BLaER1 (cell line): ENCODE data around the gene MAP7.
A peak's percentile ranks its signal among the peaks of the same experiment; 100 is the strongest.

ENCODE experiments used
- H3K27ac ChIP-seq: shearing (Covaris generic); formaldehyde crosslinking; 2 replicates; pipeline ENCODE4 v1.8.1; 2022
- H3K27me3 ChIP-seq: shearing (Covaris generic); formaldehyde crosslinking; 2 replicates; pipeline ENCODE4 v1.8.1; 2022
- H3K36me3 ChIP-seq: shearing (Covaris generic); formaldehyde crosslinking; 2 replicates; pipeline ENCODE4 v1.8.1; 2022
- H3K4me1 ChIP-seq: shearing (Covaris generic); formaldehyde crosslinking; 2 replicates; pipeline ENCODE4 v1.8.1; 2022
- H3K4me2 ChIP-seq: shearing (Covaris generic); formaldehyde crosslinking; 2 replicates; pipeline ENCODE4 v1.8.1; 2022
- H3K4me3 ChIP-seq: shearing (Covaris generic); formaldehyde crosslinking; 2 replicates; pipeline ENCODE4 v1.8.1; 2022
- H3K9ac ChIP-seq: shearing (Covaris generic); formaldehyde crosslinking; 2 replicates; pipeline ENCODE4 v1.8.1; 2022
- H3K9me3 ChIP-seq: shearing (Covaris generic); formaldehyde crosslinking; 2 replicates; pipeline ENCODE4 v1.8.1; 2022
- H4K20me1 ChIP-seq: shearing (Covaris generic); formaldehyde crosslinking; 2 replicates; pipeline ENCODE4 v1.8.1; 2022
- Cebpa-rat ChIP-seq: shearing (Covaris generic); IDR thresholded peaks from 2 replicates; pipeline ENCODE4 v1.8.1; 2022

Gene MAP7

DNA sequence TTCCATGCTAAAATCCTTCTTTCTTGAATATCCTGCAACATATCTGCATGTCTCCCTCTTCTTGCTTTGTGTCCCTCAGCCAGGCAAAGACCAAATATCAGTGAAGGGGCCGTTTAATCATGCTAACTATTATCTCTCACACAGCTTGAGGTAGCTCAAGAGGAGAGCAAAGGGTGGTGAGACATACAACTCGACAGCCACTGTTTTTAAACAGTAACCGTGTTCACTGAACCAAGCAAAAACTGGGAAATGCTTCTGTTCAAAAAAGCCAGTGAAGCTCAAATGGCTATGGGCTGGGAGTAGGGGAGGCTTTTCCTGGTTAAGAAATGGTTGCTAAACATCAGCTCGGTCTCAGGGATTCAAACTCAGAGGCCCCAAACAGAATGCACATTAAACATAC, 83.4 kb downstream of the MAP7 start:
- Histone ChIP-seq H3K36me3 (no peaks in the 10 kb centered on the region), H3K9ac (no peak overlapping the region), H3K4me1 (peaks cover 24% of the 10 kb centered on the region), H4K20me1 (no peaks in the 10 kb centered on the region), H3K4me2 (no peak overlapping the region), H3K27ac (no peak overlapping the region), H3K27me3 (no peaks in the 10 kb centered on the region), H3K4me3 (no peak overlapping the region), H3K9me3 (no peaks in the 10 kb centered on the region)
- TF ChIP-seq Cebpa-rat: no peak

DNA sequence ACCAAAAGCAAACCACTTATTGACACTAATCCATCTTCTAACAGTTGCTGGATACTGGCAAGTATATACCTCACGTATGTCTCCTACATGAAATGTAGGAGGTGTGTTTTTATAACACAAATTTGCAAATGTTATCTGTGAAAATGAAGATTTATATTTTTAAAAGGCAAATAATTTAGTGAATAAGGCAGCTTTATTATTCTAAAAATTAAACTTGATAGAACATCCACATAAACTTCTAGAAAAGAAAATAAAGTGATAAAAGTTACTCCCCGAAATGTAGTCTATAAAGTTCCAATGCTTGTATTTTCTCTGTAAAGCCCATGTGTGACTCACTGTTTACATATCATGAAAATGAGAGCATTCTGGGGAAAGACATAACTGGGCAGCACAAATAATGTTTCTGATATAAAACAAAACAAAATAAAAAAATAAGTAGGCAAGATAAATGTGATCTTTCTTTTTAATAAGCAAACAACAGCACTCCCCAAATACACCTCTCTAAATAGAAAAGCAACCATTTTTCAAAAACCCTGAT, 84.4 kb downstream of the MAP7 start:
- Histone ChIP-seq H3K4me2 (no peak overlapping the region), H3K4me3 (no peak overlapping the region)

GRCh38 chr6:136464874-136465273, 85.3 kb downstream of the MAP7 start:
- Histone ChIP-seq H3K27ac (no peak overlapping the region), H4K20me1 (no peaks in the 10 kb centered on the region), H3K9me3 (no peaks in the 10 kb centered on the region), H3K4me1 (peaks cover 16% of the 10 kb centered on the region), H3K4me2 (peak overlapping the region; percentile 64; the same call in 1 of the 2 replicates), H3K36me3 (no peaks in the 10 kb centered on the region), H3K9ac (no peak overlapping the region), H3K27me3 (no peaks in the 10 kb centered on the region), H3K4me3 (no peak overlapping the region)
- TF ChIP-seq Cebpa-rat: no peak

More for the DNA sequence above, 84.4 kb downstream of the MAP7 start:
- Histone ChIP-seq H3K36me3 (no peaks in the 10 kb centered on the region), H3K9me3 (no peaks in the 10 kb centered on the region), H3K27ac (no peak overlapping the region), H4K20me1 (no peaks in the 10 kb centered on the region), H3K9ac (no peak overlapping the region), H3K27me3 (no peaks in the 10 kb centered on the region), H3K4me1 (peaks cover 16% of the 10 kb centered on the region)
- TF ChIP-seq Cebpa-rat: no peak

GRCh38 chr6:136464148-136464547, 86.1 kb downstream of the MAP7 start:
- no peak overlapping the region for H3K27ac ChIP-seq
- no peaks in the 10 kb centered on the region for H4K20me1 ChIP-seq
- H3K4me2 ChIP-seq: peak overlapping the region; percentile 64
- peaks cover 16% of the 10 kb centered on the region for H3K4me1 ChIP-seq
- no peaks in the 10 kb centered on the region for H3K9me3 ChIP-seq
- no peak overlapping the region for H3K4me3 ChIP-seq
- no peaks in the 10 kb centered on the region for H3K36me3 ChIP-seq
- TF ChIP-seq Cebpa-rat: no peak
- H3K27me3 ChIP-seq: no peaks in the 10 kb centered on the region
- no peak overlapping the region for H3K9ac ChIP-seq

GRCh38 chr6:136463743-136464142, 86.5 kb downstream of the MAP7 start:
- no peak for TF ChIP-seq Cebpa-rat
- no peaks in the 10 kb centered on the region for H3K36me3 ChIP-seq
- H3K9me3 ChIP-seq: no peaks in the 10 kb centered on the region
- no peaks in the 10 kb centered on the region for H4K20me1 ChIP-seq
- H3K4me3 ChIP-seq: no peak overlapping the region
- H3K27me3 ChIP-seq: no peaks in the 10 kb centered on the region
- H3K9ac ChIP-seq: no peak overlapping the region
- no peak overlapping the region for H3K27ac ChIP-seq
- H3K4me1 ChIP-seq: peaks cover 16% of the 10 kb centered on the region
- H3K4me2 ChIP-seq: peak overlapping the region; percentile 64

GRCh38 chr6:136446579-136447187, 103.5 kb downstream of the MAP7 start:
- Histone ChIP-seq H3K4me1 (no peaks in the 10 kb centered on the region), H3K4me3 (no peak overlapping the region), H3K4me2 (no peak overlapping the region), H3K27ac (no peak overlapping the region), H3K36me3 (no peaks in the 10 kb centered on the region), H3K9me3 (peaks cover 13% of the 10 kb centered on the region), H4K20me1 (no peaks in the 10 kb centered on the region), H3K27me3 (no peaks in the 10 kb centered on the region), H3K9ac (no peak overlapping the region)
- TF ChIP-seq Cebpa-rat: no peak

- Histone ChIP-seq H3K4me2 (no peak overlapping the region), H3K9me3 (peaks cover 7% of the 10 kb centered on the region), H3K4me1 (no peaks in the 10 kb centered on the region), H3K4me3 (no peak overlapping the region), H3K36me3 (no peaks in the 10 kb centered on the region), H3K27me3 (no peaks in the 10 kb centered on the region), H4K20me1 (no peaks in the 10 kb centered on the region), H3K9ac (no peak overlapping the region), H3K27ac (no peak overlapping the region)
- no peak for TF ChIP-seq Cebpa-rat
Observed at GRCh38 chr6:136446145-136446544, 104.1 kb downstream of the MAP7 start.

GRCh38 chr6:136445063-136445462, 105.2 kb downstream of the MAP7 start:
- Histone ChIP-seq H3K27ac (no peak overlapping the region), H3K4me2 (no peak overlapping the region)

GRCh38 chr6:136440203-136440602, 110.0 kb downstream of the MAP7 start:
- Histone ChIP-seq H3K27me3 (no peaks in the 10 kb centered on the region), H3K4me2 (no peak overlapping the region), H4K20me1 (no peaks in the 10 kb centered on the region), H3K9me3 (no peaks in the 10 kb centered on the region), H3K36me3 (no peaks in the 10 kb centered on the region), H3K9ac (no peak overlapping the region), H3K4me1 (no peaks in the 10 kb centered on the region), H3K27ac (no peak overlapping the region), H3K4me3 (no peak overlapping the region)
- no peak for TF ChIP-seq Cebpa-rat

More at GRCh38 chr6:136445063-136445462, 105.2 kb downstream of the MAP7 start:
- H3K9ac ChIP-seq: no peak overlapping the region
- no peaks in the 10 kb centered on the region for H4K20me1 ChIP-seq
- H3K36me3 ChIP-seq: no peaks in the 10 kb centered on the region
- no peak overlapping the region for H3K4me3 ChIP-seq
- H3K27me3 ChIP-seq: no peaks in the 10 kb centered on the region
- H3K4me1 ChIP-seq: no peaks in the 10 kb centered on the region
- H3K9me3 ChIP-seq: no peaks in the 10 kb centered on the region; the same call in 1 of the 2 replicates
- no peak for TF ChIP-seq Cebpa-rat

DNA sequence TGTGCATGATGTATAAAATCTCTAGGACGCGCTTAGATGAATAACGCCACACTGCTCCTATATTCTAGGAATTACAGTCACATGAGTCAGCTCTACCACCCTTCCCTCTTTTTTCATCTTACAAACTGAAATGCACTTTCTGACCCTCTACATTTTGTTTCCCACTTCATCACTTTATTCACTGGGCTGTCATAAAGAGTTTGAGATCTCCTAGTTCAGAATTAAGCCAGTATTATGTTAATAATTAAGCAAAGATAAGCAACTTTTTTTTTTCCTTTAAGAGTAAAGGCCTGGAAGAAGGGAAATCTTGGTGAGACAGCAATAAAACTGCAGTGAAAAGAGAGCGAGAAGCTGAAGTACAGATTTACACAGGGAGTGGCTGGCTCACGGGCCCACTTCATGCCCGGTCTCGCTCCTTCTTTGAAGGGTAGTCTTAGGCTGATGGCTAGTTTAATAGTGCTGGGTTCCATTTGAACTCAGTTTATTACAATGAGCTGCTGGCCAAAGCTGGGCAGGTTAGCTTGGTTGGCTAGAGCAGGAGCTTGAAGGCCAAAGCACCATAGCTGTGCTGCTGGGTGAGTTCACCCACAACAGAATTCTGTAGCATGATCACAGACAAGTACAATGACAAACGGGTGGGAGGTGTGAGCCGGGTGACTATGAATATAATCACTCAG, 110.6 kb downstream of the MAP7 start:
- Histone ChIP-seq H3K27me3 (no peaks in the 10 kb centered on the region), H3K4me1 (no peaks in the 10 kb centered on the region), H3K9me3 (no peaks in the 10 kb centered on the region), H3K27ac (no peak overlapping the region), H4K20me1 (no peaks in the 10 kb centered on the region), H3K9ac (no peak overlapping the region), H3K4me3 (no peak overlapping the region), H3K36me3 (no peaks in the 10 kb centered on the region), H3K4me2 (no peak overlapping the region)
- no peak for TF ChIP-seq Cebpa-rat
